NT2/D1 (cell line): ENCODE data around the gene ZBTB44.

ENCODE experiments used
- SUZ12 ChIP-seq: IDR thresholded peaks from 2 replicates; pipeline ENCODE4 v1.6.1; 2011; ENCODE audit not compliant: insufficient read length, insufficient read depth; ENCODE audit errors: extremely low read depth
- YY1 ChIP-seq: IDR thresholded peaks from 2 replicates; pipeline ENCODE4 v1.6.1; 2011; ENCODE audit not compliant: insufficient read length, insufficient read depth
- ZNF274 ChIP-seq: IDR thresholded peaks from 2 replicates; pipeline ENCODE4 v1.6.1; 2011; ENCODE audit warnings: mild to moderate bottlenecking, low read depth, low read length

GRCh38 chr11:130192845-130193267 lies 121.9 kb downstream of the ZBTB44 start:
- no peak for TF ChIP-seq ZNF274
- TF ChIP-seq YY1, result no peak
- no peak for TF ChIP-seq SUZ12
